OCI-LY7 (cell line): ENCODE results near the gene GBE1.

Source experiments
- EZH2phosphoT487 ChIP-seq: fragments of 200-600 bp; sonication (generic); IDR thresholded peaks from 2 replicates; pipeline ENCODE4 v1.6.1; 2018; ENCODE audit warnings: low read depth, borderline replicate concordance, mild to moderate bottlenecking, mixed run types, antibody characterized with exemption, low read length, moderate library complexity, mixed read lengths
- TF ChIP-seq, protein P1 (sequence below): fragments of 200-600 bp; sonication (generic); conservative IDR thresholded peaks from 2 replicates; pipeline ENCODE4 v1.5.1; 2014; ENCODE audit warnings: mild to moderate bottlenecking, antibody characterized with exemption, low read length, moderate library complexity, mixed read lengths

DNA sequence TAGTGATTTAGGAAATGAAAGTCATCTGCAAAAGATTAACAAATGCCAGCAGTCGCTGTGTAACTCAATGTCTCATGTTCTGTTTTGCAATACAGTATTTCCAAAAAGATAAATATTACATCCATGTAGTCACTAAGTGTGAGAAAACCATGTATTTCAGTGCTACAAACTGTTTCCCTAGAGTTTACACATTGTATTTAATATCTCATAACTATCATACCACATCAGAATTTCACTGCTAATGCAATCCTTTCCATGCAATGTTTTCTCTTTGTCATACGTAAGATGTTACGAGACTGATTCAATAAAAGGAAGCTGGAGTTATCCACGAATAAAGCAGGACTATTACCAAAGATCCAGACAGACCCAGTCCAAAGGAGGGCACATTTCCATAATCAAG, 269.4 kb downstream of the GBE1 start:
- TF ChIP-seq, protein P1, sequence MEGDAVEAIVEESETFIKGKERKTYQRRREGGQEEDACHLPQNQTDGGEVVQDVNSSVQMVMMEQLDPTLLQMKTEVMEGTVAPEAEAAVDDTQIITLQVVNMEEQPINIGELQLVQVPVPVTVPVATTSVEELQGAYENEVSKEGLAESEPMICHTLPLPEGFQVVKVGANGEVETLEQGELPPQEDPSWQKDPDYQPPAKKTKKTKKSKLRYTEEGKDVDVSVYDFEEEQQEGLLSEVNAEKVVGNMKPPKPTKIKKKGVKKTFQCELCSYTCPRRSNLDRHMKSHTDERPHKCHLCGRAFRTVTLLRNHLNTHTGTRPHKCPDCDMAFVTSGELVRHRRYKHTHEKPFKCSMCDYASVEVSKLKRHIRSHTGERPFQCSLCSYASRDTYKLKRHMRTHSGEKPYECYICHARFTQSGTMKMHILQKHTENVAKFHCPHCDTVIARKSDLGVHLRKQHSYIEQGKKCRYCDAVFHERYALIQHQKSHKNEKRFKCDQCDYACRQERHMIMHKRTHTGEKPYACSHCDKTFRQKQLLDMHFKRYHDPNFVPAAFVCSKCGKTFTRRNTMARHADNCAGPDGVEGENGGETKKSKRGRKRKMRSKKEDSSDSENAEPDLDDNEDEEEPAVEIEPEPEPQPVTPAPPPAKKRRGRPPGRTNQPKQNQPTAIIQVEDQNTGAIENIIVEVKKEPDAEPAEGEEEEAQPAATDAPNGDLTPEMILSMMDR, result no peak
- no peak for TF ChIP-seq EZH2phosphoT487
